GM19395 (cell line): ENCODE data around the gene EDIL3.
"Not testable (repeated sequence)": the region's sequence is repeated elsewhere in the genome, so short reads cannot be mapped to it uniquely, and the experiment has no call there.

Experiments used
- ATAC-seq: cut with Tn5 transposase; IDR thresholded peaks from one replicate; pipeline ENCODE4 v1.9.1; 2021; ENCODE audit warnings: mild to moderate bottlenecking, moderate library complexity; ENCODE audit not compliant: unreplicated experiment

EDIL3 gene

DNA sequence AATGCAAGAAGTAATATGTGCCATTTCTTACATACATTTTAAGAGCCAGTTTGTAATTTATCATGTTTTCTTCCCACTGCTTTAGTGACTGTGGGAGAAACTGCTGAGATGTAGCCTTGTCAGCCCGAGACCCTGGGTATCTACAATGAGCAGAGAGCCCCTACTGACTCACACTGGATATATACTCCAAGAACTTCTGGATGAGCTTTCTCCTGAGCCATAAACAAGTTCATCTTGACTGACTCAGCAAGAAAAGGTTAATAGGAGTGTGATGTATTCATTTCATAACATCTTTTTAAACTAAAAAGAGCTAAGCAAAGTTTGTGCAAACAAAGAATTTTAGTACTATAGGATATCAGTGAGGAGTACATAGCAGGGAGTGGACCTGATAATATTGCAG, 182.5 kb downstream of the EDIL3 start:
- ATAC-seq, result no peak

DNA sequence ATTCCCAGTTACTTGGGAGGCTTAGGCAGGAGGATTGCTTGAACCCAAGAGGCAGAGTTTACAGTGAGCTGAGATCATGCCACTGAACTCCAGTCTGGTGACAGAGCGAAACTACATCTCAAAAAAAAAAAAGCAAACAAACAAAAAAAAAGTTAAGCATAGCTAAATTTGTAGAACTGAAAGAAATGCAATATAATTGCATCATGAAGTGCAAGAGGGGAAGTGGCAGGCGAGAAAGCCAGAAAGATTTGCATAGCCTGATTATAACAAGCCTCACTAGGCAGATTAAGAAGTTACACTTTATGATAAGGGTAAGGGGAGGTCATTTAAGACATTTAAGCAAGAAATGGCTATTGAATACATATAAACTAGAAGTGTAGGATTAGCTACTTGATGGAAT, 187.1 kb downstream of the EDIL3 start:
- peak; percentile 74 for ATAC-seq

DNA sequence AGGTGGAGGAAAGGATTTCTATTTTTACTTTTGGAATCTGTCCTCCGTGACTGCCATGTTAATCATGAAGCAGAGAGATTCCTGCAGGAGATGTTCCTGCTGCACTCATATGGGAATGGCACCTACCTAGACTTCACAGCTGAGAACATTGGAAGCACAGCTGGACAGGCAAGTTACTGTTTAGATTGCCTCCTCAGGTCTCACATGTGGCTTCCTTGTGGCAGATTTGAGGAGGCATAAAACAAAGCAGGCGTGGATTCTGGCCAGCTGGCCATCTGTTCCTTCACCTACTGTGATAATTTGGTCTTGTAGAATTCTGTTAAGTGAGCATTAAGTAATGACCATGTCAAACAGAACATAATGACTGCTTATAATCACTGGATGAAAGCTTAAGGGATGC, 193.4 kb downstream of the EDIL3 start:
- ATAC-seq, result no peak

DNA sequence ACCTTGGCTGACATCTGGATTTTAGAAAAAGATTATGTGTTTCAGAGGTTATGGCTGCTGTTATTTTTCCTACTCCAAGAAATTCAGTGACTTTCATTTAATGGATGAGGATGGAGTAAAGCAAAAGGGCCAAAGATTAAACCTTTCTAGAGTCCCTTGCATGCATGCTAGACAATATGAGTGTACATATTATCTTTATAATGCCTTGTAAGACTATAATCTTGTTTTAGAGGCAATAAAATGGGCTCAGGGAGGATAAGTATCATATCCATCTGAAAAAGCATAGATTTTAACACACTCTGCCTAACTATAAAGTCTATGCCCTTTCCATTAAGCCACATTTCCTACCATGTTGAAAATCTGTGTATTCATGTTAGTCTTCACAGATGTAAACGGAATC, 199.8 kb downstream of the EDIL3 start:
- no peak for ATAC-seq

DNA sequence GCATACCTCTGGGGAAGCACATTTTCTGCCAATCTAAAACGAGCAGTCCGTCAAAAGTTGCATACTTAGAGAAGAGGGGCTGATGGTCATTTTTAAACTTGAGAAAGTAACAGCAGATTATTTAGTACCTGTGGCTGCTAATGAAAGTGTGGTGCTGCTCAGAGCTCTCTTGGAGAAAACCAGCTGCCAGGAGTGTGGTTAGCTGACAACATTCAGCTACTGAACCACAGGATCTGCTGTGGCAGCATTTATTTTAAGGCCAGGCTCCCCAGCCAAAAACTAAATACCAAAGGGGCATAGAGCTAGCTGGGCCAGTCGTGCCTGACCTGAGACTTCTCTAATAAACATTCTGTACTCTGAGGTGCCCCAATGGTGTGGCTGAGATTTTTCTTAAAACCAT, 203.6 kb downstream of the EDIL3 start:
- no peak for ATAC-seq

DNA sequence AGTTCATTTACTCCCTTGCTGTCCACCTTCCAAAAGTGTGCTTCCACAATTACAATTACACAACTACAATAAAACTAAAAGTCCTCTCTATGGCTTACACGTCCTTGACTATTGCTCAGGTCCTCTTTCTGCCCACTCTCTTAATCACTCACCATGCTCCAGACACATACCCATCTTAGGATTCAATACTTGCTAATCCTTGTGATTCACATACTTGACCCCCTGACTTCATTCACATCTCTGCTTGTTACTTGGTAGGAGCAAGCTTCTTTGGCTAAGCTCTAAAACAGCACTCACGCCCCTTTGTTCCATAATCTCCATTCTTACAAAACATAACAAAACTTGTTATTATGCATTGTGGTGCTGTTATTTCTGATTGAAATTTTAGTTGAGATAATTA, 215.8 kb downstream of the EDIL3 start:
- ATAC-seq, result no peak

DNA sequence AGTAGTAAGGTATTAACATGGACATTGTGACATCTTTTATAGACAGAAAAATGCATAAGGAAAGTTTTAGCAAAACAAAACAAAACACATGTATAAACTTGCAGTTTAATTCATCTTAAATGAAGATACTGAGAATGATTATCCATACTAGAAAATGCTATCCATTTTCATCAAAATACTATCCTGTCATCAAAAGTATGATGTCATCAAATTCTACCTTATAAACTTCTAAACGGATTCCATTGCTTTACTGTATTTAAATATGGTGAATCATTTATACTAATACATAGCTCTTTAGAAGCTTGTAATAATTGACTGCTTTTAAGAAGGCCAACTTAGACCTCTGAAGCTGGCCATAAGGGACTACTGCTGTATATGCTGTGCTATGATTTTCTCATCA, 221.0 kb downstream of the EDIL3 start:
- ATAC-seq, result no peak

DNA sequence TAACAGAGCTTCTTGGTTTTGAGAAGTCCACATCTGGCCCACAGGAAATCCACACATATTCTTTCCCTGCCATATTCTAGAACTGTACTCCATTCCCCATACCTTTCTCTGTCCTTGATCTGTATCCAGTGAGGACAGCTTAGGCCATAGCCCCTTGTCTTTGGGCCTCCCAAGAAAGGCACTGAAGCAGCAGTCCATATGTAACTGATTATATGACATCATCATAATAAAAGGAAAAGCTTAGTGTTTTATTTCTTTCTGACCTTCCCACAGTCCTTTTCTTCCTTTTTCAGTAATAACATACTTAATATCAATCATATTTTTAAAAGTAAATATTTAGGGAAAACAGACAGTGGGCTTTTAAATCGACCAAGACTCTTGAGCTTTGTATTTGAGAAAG, 222.0 kb downstream of the EDIL3 start:
- no peak for ATAC-seq

DNA sequence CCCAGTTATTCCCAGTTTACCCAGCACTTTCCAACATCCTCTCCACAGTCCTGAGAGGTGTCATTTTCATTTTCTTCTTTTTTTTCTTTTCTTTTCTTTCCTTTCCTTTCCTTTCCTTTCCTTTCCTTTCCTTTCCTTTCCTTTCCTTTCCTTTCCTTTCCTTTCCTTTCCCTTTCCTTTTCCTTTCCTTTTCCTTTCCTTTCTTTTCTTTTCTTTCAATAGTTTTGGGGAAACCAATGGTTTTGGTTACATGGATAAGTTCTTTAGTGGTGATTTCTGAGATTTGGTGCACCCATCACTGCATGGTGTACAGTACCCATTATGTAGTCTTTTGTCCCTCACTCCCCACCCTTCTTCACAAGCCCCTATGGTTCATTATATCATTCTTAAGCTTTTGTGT, 224.0 kb downstream of the EDIL3 start:
- not testable (repeated sequence) for ATAC-seq

DNA sequence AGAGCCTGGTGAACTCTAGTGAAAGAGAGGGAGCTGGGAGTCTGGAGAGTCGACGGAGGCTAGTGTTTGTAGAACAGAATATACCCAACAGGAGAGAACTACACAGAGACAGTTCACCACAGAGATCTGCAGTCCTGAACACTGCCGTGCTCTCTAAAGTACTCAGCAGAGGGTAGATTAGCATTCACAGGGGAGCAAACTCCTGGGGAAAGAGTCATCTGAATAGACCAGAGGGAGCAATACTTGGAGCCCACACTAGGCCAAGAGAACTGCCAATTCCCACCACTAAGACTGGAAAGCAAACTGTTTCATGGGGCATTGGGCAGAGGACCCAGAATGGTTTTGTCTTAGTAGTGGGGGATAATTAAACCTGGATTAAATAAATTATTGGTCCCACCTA, 235.6 kb downstream of the EDIL3 start:
- no peak for ATAC-seq

DNA sequence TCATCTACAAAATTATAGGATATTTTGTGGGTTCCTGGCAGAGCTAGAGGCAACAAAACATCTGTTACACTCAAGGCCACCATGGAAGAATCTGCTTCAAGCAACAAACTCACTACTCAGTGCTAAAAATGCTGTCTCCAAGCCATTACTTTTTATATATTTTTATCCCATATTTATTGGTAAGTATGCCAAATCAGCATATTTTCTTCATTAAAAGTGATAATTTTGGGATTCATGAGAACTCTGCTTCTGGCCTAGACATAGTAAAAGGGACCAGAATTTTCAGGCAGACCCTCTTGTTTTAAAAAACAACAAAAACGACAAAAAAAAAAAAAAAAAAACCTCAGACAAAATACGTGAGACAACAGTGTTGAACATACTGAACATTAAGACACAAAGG, 236.0 kb downstream of the EDIL3 start:
- no peak for ATAC-seq

DNA sequence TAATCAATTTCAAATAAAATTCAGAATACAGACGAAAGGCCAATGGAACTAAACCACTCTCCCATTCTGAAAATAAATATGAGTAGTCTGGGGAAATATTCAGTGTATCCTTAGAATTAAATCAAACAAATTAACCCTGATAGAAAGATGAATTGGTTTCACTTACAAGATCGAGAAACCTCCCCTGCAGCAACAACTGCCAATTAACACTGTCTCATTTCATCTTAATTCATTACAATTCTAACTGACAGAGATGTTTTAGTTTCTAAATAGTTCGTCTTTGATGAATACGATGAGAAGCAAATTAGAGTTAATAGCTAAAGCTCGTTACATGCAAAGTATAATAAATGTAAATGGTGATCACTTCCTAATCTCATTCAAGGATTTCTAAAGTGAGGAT, 247.1 kb downstream of the EDIL3 start:
- ATAC-seq, result no peak

DNA sequence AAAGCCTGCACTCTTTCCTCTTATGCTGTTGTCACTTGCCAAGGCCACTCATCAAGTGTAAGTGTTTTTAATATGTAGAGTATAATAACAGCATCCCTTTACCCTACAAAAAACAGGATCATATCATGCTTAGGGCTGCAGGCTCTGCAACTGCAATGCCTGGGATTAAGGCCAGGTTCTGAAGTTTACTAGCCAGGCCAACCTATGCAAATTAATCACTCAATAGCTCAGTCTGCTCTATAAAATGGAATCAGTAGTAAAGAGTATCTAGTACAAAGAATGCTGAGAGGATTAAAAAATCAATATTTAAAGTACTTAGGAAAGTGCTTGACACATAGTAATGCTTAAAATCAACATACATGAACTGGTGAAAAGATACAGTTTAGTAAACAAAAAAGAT, 253.3 kb downstream of the EDIL3 start:
- no peak for ATAC-seq

DNA sequence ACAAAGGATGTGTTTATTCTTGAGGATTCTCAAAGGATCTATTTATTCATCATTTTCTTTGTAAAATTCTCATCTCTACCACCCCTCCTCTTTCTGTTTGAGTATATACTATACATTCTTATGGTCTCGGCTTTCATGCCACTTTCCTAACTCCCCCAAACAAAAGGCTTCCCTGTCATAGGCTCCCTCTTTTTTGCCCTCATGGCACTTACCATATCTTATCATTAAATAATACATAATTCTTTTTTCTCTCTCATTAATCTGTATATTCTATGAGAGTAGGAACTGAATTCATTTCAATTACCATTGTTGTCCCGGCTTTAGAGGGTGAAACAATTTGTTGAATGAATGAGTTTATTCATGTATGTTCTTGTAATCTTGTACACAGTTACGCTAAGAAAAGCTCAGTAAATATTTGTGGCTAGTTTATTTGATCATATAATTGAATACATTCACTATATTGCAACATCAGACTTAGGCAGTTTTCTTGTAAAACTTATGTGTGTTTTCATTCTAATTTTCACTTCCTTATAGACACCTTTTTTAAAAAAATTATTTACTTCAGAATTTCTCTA, 254.6 kb downstream of the EDIL3 start:
- no peak for ATAC-seq

DNA sequence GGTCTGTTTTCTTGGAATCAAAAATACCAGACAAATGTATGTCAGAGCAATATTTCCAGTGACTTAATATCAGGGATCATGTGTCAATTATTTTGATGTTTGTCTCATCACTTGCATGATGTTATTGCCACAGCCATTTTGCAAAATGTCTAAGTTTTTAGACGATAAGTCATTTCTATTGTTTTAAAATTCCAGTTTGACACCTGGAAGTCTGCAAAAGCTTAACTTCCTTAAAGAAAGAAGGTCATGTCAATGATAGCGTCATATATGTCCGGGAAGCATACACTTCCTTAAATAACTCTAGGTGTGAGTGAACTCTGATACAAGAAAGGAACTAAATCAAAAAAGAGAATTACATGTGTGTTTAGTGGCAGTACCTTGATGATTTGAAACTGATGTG, 259.5 kb downstream of the EDIL3 start:
- ATAC-seq, result no peak

DNA sequence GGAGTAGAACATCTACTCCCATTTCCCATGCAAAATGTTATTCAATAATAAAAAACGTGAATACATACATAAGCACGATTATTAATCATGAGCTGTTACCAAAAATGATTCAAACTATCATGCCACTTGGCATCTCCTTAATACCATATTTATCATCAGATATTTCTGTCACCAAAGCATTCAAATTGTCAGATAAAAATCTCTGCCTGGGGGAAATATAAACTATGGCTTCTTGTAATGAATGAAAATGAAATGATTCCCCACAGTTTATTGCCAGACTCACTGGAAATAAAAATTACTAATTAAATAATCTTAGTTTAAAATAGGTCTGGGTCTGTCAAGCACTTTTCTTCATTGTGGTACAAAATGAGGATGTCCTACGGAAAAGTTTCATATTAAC, 265.4 kb downstream of the EDIL3 start:
- ATAC-seq, result no peak

DNA sequence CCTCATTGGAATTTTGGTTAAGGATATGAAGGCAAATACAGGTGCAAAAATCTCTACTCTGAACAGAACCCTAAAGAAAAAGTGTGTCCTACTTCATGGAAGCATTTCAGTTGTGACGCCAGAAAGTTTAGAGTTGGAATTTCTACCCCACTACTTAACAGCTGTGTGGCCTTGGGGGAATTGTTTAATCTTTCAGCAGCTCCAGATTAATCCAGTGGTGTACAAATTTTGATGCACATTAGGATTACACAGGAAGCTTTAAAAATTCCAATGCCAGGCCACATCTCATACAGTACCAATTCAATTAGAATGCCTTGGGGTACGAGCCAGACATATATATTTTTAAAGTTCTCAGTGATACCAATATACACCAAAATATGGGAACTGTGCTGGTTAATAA, 266.1 kb downstream of the EDIL3 start:
- no peak for ATAC-seq

DNA sequence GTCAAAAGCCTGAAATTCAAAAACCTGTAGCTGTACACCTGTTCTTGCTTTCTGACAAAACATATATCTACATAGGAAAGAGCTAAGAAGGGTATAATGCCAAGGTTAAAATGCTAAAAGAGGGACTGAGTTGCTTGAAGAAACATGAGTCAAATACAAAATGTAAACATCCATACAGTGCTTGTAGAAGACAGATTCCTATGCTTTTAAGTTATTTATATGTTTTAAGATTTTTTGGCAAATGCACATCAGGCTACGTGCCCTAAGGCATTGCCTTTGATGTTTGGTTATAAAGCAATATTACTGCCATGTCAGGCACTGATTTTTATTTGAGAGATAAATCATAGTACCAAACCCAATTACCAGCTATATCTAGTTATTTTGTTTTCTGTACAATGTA, 269.0 kb downstream of the EDIL3 start:
- ATAC-seq, result no peak

DNA sequence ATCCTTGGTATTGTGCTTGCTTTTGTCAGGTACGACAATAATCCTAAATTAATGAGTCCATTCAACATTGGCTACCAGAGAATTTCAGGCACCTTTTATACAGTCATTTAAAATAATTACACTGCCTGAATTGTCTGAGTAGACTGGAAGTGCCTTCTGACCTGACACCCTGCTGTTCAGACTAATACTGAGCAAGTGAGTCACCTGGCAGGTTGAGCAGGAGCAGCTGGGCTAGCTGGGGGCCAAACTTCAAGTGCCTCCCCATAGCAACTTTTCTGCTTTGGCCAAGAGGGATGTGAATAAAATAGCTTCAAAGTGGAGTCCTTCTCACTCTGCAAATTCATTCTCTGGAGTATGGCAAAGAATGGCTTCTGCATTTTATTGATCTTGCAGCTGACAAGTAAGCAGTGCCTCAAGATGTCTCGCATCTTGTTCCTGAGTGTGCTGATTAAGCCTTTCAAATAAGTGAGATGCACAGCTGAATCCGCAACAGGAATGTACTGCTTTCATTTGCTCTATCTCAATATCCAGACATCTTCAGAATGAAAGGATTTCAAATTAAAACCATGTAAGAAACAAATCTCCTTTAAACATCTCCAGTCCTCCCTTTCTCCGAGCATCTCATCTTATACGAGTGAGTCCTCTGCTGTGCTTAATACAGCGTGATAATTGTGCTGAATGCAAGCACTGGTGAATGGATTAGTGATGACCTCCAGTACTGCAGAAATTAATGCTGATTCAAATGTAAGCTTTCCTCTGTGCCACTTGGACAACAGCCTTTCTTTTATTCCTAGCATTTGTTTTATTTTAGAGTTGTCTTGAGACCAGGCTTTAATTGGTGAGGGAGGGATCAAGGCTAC, 271.2 kb downstream of the EDIL3 start:
- ATAC-seq, result no peak

DNA sequence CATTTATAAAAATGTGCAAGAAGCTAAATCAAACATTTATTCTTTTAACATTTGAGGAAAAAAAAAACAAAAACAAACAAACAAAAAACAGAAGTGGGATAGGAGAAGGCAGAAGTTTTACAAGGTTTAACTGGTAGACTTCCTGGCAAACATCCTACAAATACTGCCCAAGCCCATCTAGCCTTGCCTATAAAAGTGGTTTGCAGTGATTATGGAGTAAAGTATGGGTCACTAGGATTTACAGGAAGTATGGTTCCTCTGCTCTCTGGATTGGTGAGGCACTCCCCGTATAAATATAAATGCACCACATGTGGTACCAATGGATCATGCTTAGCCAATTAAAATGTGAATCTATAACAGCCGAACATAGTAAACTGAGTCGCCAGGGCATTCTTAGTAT, 291.9 kb downstream of the EDIL3 start:
- no peak for ATAC-seq

DNA sequence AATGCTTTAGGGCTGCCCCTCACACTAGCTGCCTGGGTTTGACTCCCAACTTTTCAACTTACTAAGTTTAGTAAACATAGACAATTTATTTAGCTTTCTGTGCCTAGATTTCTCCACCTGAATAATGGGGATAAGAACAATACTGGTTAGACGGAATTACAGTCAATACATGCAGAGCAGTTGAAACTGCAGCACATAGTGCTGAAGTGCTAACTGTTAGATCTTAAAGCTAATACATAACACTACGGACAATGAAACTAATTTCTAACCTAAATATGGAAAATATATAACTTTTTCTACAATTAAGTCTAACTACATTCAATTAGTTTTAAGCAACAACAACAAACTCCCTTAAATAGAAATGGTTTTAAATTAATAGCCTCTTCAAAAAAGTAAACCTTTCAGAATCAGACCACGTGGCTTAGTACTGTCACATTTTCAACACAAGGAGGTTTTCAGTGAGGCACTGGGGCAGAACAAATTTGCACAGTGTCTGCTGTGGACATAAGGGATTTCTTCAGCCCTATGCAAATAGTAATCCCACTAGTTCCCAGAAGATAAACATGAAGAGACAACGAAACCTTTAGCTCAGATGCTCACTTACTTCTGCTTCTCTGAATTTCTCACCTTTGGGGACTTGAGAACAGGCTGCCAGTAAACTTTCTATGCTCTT, 293.4 kb downstream of the EDIL3 start:
- no peak for ATAC-seq

DNA sequence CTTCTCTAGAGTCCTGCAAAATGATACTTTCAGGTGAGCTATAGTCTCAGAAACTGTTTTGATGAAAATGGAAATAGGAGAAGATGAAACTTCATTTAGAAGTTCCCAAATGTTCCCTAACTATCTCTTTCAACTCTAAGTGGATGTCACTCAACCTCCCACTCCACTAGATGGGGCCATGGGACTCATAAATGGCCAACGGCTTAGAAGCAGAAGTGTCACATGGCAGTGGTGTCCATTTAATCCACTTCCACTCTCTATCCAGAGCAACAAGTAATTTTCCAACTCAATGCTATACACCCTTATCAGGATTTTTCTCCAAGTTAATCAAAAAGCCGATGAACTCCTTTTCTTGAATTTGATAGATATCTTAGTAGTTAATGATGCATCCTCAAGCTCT, 295.7 kb downstream of the EDIL3 start:
- no peak for ATAC-seq
